Stimulated activated CD4-positive, alpha-beta T cell treated with anti-CD3 and anti-CD28 coated beads, TNF-alpha, amount 100 ng/mL, for 48 hours (primary cell): ENCODE data around the gene DSE.

Experiments used
- DNase-seq, 3 donors: peaks; one replicate each; pipeline ENCODE4 v3.0.0-alpha.2; 2020; ENCODE audit warnings: low read depth in 3 of 3

DSE gene

GRCh38 chr6:116387374-116387773 is 16.6 kb downstream of the DSE start:
- no peak for DNase-seq

GRCh38 chr6:116388924-116389323 is 18.2 kb downstream of the DSE start:
- no peak for DNase-seq

- DNase-seq = no peak
Measured at GRCh38 chr6:116389357-116389756, 18.6 kb downstream of the DSE start.

DNA sequence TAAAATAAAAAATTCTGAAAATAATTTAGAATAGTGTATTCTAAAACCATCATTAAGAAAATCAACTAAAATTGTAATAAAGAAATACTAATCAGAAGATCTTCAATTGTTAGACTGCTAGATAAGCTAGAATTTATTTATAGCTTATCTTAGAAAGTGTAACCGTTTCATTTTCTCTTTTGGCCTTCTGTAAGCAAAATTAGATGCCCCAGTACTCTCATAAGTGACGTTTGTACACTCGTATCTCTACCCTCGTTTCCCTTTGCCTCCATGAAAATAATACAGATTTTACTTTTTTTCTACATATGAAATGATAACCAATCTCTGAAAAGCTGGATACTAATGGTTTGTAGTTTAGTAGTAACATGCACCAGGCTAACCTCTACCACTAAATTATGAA is 19.8 kb downstream of the DSE start:
- DNase-seq = no peak

DNA sequence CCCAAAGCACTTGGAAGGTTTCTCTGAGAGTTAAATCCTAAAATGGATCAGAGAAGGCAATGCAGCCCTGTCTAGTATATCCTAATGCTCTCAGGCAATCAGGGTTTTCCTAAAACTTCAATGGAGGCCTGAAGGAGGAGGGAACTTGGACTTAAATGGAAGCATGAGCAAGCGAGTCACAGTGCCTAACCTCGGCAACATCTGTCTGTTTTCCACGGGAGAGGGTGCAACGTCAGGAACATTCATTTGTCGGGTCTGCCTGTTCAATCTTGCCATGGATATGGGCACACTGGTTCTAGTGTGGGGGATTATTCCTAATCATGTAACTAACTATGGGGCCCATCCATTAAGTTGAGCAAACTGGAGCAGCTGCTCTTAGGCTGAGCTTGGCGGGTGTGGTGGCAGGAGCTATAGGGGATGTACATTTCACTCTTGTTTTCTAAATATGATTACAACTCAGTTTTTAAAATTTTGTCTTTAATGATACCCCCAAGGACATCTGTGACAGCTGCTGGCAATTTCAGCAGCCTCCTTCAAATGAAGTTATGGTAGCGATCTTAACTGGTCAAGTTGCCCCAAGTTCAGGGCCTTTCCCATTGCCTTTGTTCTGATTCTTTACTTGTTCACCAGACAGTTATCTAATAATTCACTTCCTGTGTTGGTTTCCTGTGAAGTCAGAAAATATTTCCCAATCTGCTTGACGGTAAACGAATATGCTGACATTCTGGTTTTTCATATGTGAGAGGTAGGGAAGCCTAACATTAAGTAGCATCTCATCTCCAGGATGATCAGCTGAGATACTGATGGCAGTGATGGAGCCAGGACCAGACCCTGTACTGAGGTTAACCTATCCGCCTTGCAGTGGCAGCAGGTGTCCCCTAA is 21.6 kb downstream of the DSE start:
- no peak for DNase-seq

GRCh38 chr6:116393430-116393829 is 22.7 kb downstream of the DSE start:
- DNase-seq = no peak

GRCh38 chr6:116395647-116396046 is 24.9 kb downstream of the DSE start:
- no peak for DNase-seq

- no peak for DNase-seq
Measured at GRCh38 chr6:116396441-116396840, 25.7 kb downstream of the DSE start.

- DNase-seq = no peak
Measured at GRCh38 chr6:116397914-116398313, 27.2 kb downstream of the DSE start.

DNA sequence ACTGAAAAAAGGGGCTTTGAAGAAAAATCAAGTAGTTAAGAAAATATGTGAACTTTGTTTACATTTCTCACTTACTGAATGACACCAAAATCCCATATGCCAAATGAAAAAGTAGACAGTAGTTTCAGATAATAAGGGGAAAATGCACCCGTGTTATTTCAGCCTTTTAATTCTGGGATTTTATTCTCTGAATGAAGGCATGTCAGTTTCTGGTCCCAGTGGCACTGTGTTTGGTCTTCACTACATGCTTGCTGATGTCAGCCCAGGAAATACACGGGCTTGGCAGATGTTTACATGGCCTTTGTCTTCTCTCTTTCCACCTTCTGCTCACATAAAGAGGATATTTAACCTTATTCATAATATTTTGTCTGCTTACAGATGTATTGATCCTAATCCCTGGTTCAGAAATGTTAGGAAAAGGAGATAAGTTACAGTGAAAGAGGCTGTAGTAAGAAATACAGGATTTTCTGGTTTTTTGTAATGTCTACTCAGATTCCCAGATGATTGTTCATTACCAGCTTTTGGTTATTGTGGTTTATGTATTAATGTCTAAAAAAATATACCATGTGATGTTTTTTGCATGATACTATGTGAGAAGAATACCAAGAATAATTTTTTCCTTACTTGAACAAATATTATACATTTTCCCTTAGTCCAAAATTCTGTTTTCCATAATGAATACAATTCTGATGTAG is 27.7 kb downstream of the DSE start:
- DNase-seq = no peak

DNA sequence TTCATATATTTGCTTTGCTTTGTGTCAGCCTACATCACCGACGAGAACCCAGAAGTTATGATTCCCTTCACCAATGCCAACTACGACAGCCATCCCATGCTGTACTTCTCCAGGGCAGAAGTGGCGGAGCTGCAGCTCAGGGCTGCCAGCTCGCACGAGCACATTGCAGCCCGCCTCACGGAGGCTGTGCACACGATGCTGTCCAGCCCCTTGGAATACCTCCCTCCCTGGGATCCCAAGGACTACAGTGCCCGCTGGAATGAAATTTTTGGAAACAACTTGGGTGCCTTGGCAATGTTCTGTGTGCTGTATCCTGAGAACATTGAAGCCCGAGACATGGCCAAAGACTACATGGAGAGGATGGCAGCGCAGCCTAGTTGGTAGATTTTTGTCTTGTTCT is 28.5 kb downstream of the DSE start:
- no peak for DNase-seq

DNA sequence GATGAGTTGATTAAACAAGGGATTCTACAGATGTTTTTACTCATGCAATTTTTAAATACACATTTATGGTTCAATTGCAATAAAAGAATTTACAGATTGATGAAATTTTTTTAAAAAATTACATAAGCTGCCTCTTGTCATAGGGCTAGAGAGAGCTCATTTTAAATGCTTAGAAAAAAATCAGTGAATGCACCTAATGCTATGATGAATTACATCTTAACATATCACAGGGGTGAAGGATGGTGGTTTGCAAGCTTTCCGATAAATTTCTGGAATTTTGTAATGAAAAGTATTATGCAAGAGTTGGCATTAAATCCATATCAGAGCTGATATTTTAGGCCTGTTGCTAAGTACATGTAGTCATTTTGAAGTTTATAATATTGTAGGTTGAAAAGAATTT is 29.6 kb downstream of the DSE start:
- DNase-seq = no peak

DNA sequence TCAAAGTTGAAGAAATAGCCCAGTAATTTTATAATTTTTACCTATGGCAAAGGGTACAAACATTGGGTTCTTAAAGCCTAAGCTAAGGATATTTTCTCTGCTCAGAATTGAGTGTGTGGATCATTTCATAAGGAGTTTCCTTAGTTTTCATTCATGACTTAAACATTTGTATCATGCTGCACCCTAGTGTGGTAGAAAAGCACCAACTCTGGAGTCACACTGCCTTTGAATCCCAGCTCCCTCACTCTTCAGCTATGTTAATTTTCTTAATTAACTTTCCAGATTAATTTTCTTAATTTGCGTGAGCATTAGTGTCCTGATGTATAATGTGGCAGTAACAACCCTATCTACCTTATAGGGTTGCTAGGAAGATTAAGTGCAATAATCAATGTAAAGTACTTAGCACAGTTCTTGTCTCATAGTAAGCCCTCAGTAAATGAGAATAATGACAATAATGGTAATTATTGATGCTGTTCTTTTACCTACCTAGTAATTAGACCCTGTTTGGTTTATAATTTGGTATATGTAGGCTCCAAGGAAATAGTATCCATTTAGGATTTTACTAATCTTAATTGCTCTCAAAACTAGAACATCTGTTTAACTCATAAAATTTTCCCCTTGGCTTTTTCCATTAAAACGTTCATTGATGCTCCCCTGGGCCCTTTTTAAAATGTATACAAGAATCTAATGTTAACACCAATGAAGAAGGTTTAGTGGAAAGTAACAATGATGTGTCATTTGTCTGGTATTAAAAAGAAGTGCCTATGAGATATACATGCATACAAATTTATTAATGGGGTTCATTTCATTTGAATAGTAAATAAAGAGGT is 31.6 kb downstream of the DSE start:
- no peak for DNase-seq

GRCh38 chr6:116403205-116403604 is 32.5 kb downstream of the DSE start:
- no peak for DNase-seq

DNA sequence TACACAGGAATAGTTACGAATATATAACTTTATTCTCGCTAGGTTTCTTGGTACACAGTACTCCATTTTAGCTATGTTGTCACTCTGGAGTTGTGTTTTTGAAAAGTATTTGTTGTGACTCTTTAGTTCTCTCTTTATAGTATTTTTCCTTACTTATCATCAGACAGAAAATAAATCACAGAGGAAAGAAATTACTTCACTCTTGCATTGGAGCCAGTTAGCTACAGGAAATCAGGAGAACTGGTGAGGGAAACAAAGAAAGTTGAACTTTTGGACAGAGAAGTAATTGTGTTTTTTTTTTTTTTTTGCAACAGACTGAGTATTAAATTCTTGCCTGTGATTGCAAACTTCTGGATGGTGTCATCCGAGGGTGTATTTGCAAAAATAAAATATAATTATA is 33.9 kb downstream of the DSE start:
- DNase-seq = no peak

- DNase-seq = no peak
Measured at GRCh38 chr6:116405138-116405537, 34.4 kb downstream of the DSE start.

- no peak for DNase-seq
Measured at GRCh38 chr6:116405652-116406356, 35.1 kb downstream of the DSE start.

DNA sequence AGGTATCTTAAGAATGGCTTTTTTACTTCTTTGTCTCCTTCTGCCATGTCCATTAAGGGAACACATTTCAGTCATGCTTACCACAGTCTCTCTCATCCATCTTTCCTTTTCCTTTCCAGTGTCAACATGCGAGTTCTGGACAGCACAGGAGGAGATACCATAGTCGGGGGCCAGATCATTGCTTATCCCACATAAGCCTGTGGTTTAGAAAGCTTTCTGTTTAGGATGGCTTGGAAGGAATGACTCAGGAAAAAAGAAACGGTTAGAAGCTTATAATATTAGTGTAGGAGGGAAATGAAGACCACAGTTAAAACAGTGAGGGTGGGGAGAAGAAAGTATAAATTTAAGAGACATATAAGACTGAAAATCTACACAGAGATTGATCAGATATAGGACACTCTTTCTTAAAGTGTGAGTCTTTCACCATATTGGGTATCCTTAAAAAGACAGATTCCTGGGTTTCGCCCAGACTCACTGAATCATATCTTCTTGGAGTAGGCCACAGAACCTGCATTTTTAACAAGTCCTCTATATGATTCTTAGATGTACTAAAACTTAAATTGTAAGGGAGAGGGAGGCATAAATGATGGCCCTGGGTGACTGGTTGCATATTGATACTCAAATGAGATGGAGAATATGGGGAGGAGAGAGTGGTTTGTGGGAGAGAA is 36.1 kb downstream of the DSE start:
- no peak for DNase-seq

DNA sequence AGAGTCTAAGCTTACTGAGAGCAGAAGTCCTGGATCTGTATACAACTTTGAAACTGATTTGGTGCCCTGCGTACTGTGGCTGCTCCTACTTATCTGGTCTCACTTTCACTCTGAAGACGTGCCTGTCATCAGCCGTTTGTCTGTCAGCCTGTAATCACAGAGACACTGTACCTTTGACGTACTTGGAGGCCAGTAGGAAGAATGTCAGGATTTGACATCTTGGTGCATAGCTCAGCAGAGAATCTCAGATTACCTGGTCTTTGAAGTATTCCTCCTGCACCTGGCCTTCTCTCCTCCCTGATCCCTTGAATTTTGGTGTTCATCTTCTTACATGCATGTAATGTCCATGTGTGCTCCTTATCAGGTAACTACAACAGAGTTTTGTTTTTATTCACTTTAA is 37.7 kb downstream of the DSE start:
- no peak for DNase-seq

GRCh38 chr6:116409756-116410155 is 39.0 kb downstream of the DSE start:
- DNase-seq = no peak

- no peak for DNase-seq
Measured at GRCh38 chr6:116411284-116411623, 40.5 kb downstream of the DSE start.
